GM12864 (cell line): ENCODE data around the gene METTL1.
A peak's percentile ranks its signal among the peaks of the same experiment; 100 is the strongest.

ENCODE experiments used
- DNase-seq: peaks from one replicate; pipeline ENCODE4 v3.0.0-alpha.2; 2011; ENCODE audit warnings: low read depth
- H3K4me3 ChIP-seq: 2 replicates; pipeline ENCODE4 v1.5.1; 2011; ENCODE audit warnings: mild to moderate bottlenecking, low read depth, low read length, control low read depth
- TF ChIP-seq, protein P1 (sequence below): IDR thresholded peaks from 2 replicates; pipeline ENCODE4 v1.5.1; 2011; ENCODE audit warnings: low read depth, mild to moderate bottlenecking, moderate library complexity, low read length, control low read depth, inconsistent platforms; ENCODE audit errors: missing control alignments

The METTL1 gene

DNA sequence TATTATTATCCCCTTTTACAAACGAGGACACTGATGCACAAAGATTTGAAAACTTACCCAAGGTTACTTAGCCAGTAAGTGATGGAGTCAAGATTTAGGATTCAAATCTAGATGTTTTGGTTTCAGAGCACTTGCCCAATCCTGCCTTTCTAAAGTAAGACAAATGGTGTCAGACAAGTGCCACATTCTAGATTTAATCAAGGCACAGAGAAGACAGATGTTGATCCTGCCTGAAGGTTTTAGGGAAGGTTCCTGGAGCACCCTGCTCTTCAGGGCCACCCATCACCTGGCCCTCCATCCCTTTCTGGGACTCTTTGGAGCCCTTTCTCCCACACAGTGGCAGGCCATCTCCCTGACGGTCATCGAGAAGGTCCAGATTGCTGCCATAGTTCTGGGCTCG lies 14.1 kb downstream of the METTL1 start:
- DNase-seq: no peak
- no peak overlapping the region for H3K4me3 ChIP-seq
- TF ChIP-seq, protein P1, sequence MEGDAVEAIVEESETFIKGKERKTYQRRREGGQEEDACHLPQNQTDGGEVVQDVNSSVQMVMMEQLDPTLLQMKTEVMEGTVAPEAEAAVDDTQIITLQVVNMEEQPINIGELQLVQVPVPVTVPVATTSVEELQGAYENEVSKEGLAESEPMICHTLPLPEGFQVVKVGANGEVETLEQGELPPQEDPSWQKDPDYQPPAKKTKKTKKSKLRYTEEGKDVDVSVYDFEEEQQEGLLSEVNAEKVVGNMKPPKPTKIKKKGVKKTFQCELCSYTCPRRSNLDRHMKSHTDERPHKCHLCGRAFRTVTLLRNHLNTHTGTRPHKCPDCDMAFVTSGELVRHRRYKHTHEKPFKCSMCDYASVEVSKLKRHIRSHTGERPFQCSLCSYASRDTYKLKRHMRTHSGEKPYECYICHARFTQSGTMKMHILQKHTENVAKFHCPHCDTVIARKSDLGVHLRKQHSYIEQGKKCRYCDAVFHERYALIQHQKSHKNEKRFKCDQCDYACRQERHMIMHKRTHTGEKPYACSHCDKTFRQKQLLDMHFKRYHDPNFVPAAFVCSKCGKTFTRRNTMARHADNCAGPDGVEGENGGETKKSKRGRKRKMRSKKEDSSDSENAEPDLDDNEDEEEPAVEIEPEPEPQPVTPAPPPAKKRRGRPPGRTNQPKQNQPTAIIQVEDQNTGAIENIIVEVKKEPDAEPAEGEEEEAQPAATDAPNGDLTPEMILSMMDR: no peak

GRCh38 chr12:57756406-57757341 lies 15.2 kb downstream of the METTL1 start:
- no peak for DNase-seq
- H3K4me3 ChIP-seq: peak overlapping the region; percentile 53
- TF ChIP-seq, protein P1: peak; percentile 84

- no peak for DNase-seq
- TF ChIP-seq, protein P1: no peak
- peak overlapping the region; percentile 53 for H3K4me3 ChIP-seq
Observed at GRCh38 chr12:57755454-57756372, 16.2 kb downstream of the METTL1 start.

DNA sequence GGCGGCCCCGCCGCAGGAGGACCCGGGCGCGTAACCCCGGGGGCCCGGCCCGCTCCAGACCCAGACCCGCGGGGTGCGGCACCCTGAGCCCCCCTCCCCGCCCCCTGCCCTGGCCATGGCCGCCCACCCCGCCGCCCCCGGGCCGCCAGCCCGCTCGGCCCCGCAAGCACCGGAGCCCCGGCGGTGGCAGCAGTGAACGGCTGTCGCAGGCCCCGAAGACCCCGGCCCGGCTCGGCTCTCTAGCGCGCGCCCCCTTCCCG lies 16.8 kb downstream of the METTL1 start:
- peak overlapping the region; percentile 53 for H3K4me3 ChIP-seq

DNA sequence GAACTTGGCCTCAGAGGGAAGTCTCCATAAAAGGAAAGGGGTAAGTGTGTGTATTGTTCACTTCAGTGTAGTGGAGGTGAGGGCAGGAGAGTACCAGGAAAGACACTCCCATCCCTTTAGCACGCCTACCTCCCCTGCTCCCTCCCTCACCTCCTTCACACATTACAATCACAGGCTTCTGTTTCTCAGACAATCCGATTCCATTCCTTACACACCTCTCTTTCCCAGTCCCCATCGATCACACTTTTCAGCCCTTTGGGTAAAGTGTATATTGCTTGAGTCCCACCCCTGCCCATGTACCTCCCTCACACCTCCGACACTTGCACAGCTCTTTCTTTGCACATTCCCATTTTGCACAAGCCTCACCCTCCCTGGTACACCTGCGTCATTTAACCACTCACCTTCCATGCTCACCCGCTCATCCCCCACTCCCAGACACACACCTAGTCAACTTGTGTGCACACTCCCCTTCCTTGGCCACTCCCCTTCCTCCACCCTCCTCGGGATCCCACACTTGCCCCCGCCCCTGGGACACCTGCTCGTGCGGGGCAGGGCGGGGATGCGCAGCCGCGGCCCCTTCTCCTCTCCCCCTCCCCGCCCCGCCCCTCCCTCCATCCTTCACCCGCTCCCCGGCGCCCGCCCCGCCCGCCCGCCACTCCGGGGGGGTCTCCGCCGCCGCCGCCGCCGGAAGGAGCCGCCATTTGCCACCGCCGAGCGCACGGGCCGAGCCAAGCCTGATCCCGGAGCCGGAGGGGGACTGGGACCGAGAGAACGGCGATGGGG lies 17.3 kb downstream of the METTL1 start, which contains the start of gene MARCHF9:
MARCHF9 (plus strand) TSS at position 693 of the 783 bp plus-strand sequence. CDS start 426 bp downstream, outside the sequence.
- peak within 1 kb of the TSS; percentile 53 for H3K4me3 ChIP-seq
- peak; percentile 60 for DNase-seq
- TF ChIP-seq, protein P1: no peak

More for the DNA sequence above, 16.8 kb downstream of the METTL1 start:
- DNase-seq: no peak
- TF ChIP-seq, protein P1: no peak

- TF ChIP-seq, protein P1: no peak
- no peak overlapping the region for H3K4me3 ChIP-seq
- no peak for DNase-seq
Observed at GRCh38 chr12:57753756-57754337, 18.1 kb downstream of the METTL1 start.
